Hepatocyte (in vitro differentiated cells): ENCODE data around the gene C5orf58.

Experiments used
- CTCF ChIP-seq: fragments of 200-600 bp; sonication (generic); IDR thresholded peaks from 2 replicates; pipeline ENCODE4 v1.5.1; 2016; ENCODE audit warnings: antibody characterized with exemption, mild to moderate bottlenecking; ENCODE audit not compliant: poor library complexity
- EZH2 ChIP-seq: fragments of 200-600 bp; sonication (generic); IDR thresholded peaks from 2 replicates; pipeline ENCODE4 v1.6.1; 2016; ENCODE audit warnings: antibody characterized with exemption, mild to moderate bottlenecking, borderline replicate concordance

DNA sequence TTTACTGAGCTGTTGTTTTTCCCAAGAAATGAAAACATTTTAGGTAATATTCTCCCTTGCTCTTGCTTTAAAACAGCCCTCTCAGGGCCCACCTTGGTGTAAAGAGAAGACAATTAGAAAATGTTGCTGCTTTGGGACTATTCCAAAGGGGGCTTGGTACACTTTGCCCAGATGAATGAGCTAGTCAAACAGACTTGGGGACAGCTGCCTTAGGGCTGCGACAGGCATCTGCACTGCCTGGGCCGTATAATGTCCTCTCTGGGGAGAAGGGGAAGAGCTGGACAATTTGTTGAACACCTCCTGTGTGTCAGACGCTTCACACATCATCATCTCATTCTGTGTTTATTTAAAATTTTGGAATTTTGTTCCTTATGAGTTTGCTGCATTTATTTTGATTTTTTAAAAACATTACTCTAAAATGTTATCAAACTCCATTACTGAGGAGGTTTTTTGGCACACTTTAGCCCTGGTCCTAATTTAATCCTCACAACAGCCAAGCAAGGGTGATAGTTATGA, 28.8 kb downstream of the C5orf58 start:
- TF ChIP-seq CTCF (no peak), EZH2 (no peak)
